Fibroblast of pulmonary artery (primary cell): ENCODE data around the gene TOMM20.
A peak's percentile ranks its signal among the peaks of the same experiment; 100 is the strongest.
"Not testable (repeated sequence)": the region's sequence is repeated elsewhere in the genome, so short reads cannot be mapped to it uniquely, and the experiment has no call there.

Experiments
- DNase-seq: peaks from one replicate; pipeline ENCODE4 v3.0.0-alpha.2; 2010; ENCODE audit warnings: low read depth
- H3K4me3 ChIP-seq: replicated peaks from 2 replicates; pipeline ENCODE4 v1.5.1; 2011; ENCODE audit warnings: low read depth, mild to moderate bottlenecking, control low read depth, low read length, moderate library complexity
- CTCF ChIP-seq: IDR thresholded peaks from 2 replicates; pipeline ENCODE4 v1.5.1; 2011; ENCODE audit warnings: mild to moderate bottlenecking, control low read depth, low read length, inconsistent platforms; ENCODE audit errors: missing control alignments

Gene TOMM20

DNA sequence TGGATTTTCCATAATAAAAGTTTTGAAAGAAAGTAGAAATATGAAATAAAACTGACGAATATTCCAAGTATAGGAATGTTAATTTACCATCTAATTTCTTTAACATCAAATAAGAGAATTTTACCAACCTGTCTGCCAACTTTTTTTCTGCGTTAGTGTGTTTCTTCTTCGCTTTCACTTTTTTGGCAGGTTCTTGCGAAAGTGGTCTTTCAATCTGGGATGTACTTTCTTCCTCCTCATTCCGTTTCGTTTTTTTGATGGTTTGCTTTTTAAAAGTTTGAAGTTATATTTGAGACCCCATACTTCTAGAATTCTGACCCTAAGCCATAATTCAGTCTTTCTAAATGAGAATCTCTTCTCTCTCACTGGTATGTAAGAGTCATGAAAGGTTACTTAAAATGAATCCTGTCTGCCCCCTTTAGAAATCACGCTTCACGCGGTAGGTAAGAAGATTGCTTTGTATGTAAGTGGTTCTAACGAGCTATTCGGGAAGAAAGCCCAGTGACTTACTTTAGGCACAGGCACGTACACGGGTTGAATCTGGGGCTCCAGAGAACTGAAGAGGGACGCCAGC lies 31.8 kb upstream of the TOMM20 start:
- DNase-seq = peak; percentile 69
- H3K4me3 ChIP-seq = peak overlapping the region; percentile 96
- TF ChIP-seq CTCF = no peak

DNA sequence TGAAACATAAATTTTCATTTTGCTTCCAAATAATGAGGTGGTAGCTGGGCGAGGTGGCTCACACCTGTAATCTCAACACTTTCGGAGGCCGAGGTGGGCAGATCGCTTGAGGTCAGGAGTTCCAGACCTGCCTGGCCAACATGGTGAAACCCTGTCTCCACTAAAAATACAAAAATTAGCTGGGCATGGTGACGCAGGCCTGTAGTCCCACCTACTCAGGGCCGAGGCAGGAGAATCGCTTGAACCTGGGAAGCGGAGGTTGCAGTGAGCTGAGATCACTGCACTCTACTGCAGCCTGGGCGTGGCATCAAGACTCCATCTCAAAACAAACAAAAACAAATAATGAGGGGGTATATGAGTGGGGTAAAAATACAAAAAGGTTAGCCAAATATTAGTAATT lies 31.3 kb upstream of the TOMM20 start:
- not testable (repeated sequence) for DNase-seq
- peak overlapping the region; percentile 96 for H3K4me3 ChIP-seq

DNA sequence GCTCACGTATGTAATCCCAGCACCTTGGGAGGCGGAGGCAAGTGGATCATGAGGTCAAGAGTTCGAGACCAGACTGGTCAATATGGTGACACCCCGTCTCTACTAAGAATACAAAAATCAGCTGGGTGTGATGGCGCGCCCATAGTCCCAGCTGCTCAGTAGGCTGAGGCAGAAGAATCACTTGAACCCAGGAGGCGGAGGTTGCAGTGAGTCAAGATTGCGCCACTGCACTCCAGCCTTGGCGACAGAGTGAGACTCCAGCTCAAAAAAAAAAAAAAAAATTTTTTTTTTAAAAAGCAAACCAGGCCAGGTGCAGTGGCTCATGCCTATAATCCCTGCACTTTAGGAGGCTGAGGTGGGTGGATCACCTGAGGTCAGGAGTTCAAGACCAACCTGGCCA lies 30.6 kb upstream of the TOMM20 start:
- H3K4me3 ChIP-seq, DNase-seq: not testable (repeated sequence)

- DNase-seq = no peak
- H3K4me3 ChIP-seq = no peak overlapping the region
- no peak for TF ChIP-seq CTCF
Measured at GRCh38 chr1:235158680-235159079, 30.0 kb upstream of the TOMM20 start.

DNA sequence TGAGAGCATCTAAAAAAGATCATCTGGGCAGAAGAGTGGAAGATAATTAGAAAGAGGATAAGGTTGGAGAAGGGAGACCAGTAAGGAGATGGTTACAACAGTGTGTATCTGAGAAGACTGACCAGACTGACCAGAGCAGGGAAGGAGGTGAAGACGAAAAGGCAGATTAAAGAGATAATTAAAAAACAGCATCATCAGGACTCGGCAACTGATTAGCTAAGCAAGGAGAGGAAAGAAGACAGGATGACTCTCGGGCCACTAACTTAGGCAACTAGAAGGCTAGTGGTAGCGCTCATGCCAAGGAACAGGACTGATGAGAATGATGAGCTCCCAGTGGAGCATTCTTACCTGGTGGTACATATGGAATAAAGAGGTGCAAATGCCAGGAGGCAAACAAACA lies 28.5 kb upstream of the TOMM20 start:
- no peak for TF ChIP-seq CTCF
- H3K4me3 ChIP-seq = no peak overlapping the region
- DNase-seq = no peak

GRCh38 chr1:235156740-235157139 lies 28.1 kb upstream of the TOMM20 start:
- H3K4me3 ChIP-seq = no peak overlapping the region
- TF ChIP-seq CTCF = no peak
- DNase-seq = no peak

DNA sequence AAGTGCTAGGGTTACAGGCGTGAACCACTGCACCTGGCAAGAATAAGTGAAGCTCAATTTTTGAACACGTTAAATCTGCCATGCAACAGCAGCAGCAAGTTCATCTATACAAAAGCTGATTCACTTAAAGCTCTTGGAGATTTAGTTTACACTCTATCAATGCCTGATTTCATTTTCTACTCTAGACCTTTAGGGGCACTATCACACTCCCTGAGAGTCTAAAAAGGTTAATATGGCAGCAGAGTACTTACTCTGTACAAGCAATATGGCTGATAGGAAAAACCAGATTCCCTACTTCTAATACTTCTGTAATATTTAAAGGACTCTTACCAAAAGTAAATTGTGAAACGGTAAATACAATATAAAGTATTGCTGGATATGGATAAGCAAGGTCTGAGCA lies 27.6 kb upstream of the TOMM20 start:
- TF ChIP-seq CTCF = no peak
- no peak overlapping the region for H3K4me3 ChIP-seq
- no peak for DNase-seq

DNA sequence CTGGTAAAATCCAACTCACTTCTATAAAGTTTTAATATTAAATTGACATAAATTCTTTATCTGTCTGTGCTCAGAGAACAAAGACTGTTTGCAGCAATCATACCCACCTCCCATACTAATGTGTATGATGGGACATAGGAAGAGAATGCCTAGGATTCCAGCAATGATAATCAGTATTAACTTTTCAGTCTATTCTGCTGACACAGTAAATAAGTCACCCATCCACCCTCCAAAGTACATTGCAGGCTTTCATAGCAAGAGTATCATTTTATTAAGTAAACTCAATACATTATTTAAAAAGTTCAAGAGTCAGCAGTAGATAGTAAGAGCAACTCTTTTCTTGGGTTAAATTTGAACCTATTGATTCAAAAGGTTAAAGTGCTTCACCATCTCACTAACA lies 23.6 kb upstream of the TOMM20 start:
- H3K4me3 ChIP-seq = no peak overlapping the region
- DNase-seq = no peak
- no peak for TF ChIP-seq CTCF
